NCI-H2171 (cell line): ENCODE data around the gene KIAA0040.
A peak's percentile ranks its signal among the peaks of the same experiment; 100 is the strongest.
"Not testable (repeated sequence)": the region's sequence is repeated elsewhere in the genome, so short reads cannot be mapped to it uniquely, and the experiment has no call there.

Experiments
- DNase-seq: peaks from one replicate; lab custom pipeline; 2025; lab: John Stamatoyannopoulos, UW

The KIAA0040 gene

DNA sequence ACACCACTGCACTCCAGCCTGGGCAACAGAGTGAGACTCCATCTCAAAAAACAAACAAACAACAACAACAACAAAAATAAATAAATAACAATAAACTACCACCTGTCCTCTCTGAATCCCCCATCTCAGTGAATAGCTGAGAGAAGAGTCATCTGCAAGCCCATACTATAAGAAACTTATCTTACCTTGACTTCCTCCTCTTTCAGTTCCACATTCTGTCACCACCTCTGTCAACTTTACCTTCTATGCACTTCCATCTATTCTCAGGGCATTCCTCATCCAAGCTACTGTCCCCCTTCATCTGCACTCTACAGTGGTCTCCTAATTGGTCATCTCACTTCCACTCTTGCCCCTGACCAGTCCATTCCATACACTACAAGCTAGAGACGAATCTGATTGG, 58.1 kb downstream of the KIAA0040 start:
- no peak for DNase-seq

DNA sequence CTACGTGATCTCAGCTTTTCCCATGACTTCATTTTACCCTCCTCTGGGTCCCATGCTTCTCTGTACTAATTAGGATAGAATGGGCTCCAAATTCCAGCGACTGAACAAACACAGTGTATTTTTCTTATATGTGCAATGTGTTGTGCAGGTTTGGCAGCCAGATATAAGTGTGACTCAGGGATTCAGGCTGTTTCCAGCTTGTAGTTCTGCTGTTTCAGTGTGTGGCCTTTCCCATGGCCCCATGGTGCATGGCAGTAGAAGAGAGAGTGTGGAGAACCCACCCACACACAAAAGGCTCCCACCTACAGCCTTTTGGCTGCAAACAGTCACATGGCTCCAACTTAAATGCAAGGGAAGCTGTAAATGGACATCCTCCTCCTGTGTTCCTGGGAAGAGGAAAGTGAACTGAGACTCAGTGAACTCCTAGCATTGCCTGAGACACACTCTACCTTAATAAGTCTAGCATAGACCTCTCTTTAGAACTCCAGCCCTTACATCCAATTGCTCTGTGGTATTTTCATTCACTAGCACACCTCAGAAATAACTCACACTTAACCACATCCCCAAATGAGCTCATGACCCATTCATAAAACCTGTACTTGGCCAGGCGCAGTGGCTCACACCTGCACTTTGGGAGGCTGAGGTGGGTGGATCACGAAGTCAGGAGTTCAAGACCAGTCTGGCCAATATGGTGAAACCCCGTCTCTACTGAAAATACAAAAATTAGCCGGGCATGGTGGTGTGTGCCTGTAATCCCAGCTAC, 58.7 kb downstream of the KIAA0040 start:
- no peak for DNase-seq

DNA sequence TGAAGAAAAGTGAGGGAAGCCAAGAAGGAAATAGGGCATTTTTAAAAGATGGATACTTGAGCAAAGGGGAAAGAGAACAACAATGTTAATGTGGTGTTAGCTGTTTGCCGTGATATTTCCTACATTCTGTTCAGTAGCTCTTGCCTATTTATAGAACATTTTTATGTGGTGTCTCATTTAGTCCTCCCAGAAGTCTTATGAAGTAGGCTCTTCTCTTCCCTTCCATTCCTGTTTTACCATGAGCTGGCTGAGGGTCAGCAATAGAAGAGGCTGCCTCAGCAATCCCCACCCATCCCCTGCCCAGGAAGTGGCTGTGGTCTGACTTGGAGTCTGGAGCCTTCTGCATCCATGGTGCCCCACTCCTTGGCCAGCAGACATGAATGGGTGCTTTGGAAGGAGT, 60.1 kb downstream of the KIAA0040 start:
- no peak for DNase-seq

DNA sequence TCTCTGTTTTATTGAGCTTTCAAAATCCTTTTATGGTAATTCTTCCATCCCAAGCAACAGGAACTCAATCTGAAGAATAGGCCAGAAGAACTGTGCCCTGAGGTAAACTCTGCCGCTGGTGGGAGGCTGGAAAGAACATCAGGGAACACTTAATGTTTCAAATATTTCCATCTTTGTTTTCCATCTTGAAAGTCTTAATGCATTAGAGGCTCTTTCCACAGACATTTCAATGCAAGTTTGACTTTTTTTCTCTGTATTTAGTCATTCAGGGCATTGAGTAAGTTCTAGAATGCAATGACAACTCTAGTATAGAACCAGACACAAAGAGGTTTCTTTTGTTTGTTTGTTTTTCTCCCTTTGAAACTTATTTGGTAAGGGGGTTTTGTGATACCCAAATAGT, 61.5 kb downstream of the KIAA0040 start:
- no peak for DNase-seq

DNA sequence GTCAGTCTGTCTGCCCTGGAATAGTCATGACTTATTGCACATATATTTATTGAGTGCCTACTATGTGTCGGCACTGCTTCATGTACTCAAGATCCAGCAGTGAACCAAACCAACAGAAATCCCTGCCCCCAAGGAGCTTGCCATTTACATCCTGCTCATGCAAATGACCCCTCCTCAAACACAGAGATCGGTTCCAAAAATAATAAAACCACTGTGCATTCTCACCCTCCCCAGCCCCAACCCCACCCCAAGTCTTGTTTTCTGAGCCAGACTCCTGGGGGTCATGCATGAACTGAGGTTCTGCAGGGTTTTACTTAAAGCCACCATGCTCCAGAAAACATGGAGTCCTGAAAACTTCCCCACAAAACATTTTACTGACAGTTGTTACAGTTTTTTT, 61.9 kb downstream of the KIAA0040 start:
- DNase-seq, result no peak

DNA sequence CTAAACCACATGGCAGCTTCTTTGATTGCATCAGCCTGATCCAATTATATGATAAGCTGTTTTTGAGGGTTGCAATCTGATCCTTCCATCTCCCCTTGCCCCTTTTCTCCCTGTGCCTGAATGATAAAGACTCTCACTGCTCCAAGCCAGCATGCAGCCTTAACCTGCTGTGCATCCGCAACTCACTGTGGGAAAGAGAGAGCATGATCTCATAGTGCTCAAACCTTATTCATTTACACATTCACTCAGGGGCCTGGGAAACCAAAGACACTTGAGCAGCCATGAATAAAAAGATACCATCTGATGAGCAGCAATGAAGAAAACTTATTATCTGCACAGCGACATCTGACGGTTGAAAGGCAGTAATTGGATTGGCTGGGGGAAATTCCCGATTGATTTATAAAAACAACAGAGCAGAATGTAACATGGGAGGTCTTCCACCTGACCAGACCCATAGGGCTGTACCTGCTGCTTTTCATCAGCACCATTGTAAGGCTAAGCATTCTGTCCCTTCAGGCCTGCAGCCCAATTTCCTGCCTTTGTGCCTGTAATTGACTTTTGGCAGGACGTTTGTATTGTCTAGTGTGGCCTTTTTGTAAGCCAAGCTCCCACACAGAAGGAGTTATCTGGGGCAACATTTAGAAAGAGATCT, 62.5 kb downstream of the KIAA0040 start:
- peak; percentile 34 for DNase-seq

DNA sequence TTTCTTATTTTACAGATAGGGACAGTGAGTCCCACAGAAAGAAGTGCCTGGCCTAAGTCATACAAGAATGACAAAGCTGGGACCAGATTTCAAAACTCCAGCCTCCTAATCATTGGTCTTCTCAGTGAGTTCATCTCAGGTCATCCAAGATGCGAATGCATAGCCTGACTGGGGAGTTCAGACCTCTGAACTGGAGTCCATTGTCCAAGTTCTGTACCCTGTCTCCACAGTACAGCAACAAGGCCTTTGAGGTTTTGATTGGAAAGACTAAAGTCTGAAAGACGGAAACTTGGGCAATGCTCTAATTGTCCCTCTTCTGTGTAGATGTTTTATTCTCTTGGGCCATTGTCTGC, 63.0 kb downstream of the KIAA0040 start:
- DNase-seq, result no peak

DNA sequence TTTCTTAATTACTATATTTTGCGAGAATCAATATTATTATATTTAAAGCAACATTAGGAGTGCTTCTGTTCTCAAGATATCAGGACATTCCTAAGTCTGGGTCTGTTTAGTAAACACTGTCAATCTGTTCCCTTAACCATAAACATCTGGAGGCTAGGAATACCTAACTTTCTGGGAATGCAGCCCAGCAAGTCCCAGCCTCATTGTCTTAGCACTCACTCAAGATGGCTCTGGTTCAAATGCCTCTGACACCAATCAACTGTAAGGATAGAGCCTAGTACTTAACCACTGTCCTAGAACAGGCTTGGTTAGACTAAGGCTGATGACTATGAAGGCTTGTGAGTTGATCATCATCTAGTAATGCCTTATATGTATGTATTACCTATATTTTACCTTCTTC, 63.4 kb downstream of the KIAA0040 start:
- no peak for DNase-seq

DNA sequence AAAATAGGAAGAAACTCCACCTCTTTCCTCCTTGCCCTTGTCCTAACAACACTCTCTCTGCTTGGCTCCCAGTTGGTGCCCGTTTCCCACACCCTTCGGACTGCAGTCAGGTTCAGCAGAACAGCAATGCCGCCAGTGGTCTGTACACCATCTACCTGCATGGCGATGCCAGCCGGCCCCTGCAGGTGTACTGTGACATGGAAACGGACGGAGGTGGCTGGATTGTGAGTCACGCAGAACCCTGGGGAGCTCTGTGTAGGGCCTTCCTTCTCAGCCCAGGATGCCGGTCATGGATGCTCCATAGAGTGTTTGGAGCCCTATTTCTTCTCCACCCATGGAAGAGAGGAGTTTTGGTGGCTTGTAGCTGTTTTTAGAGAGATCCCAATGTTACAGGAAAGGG, 64.1 kb downstream of the KIAA0040 start:
- DNase-seq, result no peak

DNA sequence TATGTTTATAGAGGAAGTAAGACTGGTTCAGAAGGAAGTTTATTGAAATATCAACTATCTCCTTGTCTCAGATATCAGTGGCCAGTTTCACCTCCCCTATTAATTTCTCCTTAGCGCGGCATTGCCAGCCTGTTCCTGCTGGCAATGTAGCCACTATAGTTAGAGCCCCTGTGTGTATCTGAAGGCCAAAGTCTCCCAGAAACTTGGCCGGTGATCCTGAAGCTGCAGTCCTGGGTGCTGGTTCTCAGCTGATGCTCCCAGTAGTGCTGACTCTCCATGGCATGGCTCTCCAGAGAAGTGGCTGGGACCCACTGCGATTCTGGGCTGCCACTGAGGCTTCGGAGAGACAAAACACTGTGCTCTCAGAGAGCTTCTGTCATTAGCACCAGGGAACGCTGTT, 65.0 kb downstream of the KIAA0040 start:
- DNase-seq, result no peak

DNA sequence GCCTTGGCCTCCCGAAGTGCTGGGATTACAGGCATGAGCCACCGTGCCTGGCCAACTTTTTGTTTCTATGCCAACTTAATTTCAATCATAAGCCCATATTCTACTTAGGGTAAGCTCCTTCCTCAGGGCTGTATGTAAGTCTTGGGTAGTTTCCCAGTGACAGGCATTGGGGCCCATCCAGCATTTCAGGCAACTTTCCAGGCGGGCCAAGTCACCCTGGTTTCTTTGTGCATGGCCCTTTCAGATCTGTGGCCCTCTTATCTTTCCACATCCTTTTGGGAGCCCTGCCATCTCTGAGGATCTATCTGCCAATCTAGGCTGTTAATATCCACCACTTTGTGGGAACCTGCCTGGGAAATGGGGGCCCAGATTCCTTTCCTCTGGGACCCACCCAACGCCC, 66.2 kb downstream of the KIAA0040 start:
- no peak for DNase-seq

DNA sequence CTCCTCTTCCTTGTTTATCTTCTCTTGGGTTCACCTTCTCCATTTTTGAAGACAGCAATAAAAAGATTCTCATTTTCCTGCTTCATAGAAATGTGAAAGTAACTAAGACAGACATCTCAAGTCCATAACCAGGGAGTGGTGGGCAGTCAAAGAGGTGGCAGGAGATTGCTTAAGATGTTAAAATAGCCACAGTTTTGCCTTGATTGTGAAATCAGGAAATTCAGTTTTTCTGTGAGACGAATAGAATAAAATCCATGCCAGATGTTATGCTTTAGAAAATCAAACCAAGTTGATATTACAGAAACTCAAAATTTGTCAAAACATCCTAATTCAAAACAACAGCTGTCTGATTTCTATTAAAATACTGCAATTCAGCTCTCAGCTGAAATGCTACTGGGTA, 67.7 kb downstream of the KIAA0040 start:
- DNase-seq, result no peak

DNA sequence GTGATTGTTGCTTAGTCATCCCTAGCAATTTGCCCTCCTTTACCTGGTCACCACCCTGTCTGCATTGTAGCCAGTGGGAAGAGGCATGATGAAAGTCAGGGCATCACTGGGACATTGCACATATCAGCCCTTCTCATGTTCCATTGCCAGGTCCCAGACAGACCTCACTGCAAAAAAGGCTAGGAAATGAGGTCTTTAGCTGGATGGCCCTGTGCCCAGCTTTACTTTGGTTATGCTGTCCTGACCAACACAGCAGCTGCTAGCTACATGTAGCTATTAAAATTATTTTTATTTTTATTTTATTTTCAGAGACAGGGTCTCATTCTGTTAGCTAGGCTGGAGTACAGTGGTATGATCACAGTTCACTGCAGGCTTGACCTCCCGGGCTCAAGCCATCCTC, 72.1 kb downstream of the KIAA0040 start:
- no peak for DNase-seq

DNA sequence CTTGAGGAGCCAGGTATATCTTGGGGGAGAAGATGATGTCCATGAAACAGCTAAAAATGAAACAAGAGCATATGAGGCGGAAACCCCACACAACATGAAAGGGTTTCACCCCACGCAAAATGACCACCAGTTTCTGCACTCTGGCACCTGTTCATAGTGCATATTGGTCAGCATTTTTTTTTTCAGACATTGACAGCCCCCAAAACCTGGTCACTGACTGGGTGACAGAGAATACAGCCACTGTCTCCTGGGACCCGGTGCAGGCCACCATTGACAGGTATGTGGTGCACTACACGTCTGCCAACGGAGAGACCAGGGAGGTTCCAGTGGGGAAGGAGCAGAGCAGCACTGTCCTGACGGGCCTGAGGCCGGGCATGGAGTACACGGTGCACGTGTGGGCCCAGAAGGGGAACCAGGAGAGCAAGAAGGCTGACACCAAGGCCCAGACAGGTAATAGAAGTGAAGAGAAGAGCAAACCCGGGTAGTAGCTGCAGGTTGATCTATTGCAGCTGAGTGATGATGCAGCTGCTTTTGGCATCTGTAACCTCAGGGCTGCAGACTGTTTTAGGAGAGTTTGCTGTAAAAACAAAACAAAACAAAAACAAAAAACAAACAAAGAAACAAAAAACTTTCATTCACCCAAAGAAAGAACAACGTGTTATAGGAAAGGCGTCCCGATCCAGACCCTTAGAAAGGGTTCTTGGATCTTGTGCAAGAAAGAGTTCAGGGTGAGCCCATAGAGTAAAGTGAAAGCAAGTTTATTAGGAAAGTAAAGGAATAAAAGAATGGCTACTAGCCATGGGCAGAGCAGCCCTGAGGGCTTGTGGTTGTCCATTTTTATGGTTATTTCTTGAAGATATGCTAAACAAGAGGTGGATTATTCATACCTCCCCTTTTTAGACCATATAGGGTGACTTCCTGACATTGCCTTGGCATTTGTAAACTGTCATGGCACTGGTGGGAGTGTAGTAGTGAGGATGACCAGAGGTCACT, 73.9 kb downstream of the KIAA0040 start:
- DNase-seq, result no peak

DNA sequence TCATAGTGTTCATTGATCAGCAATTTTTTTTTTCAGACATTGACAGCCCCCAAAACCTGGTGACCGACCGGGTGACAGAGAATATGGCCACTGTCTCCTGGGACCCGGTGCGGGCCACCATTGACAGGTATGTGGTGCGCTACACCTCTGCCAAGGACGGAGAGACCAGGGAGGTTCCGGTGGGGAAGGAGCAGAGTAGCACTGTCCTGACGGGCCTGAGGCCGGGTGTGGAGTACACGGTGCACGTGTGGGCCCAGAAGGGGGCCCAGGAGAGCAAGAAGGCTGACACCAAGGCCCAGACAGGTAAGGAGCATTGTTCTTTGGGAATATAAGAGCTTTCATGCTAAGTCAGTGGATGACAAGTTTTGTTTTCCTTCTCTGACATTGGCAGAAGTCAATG, 75.7 kb downstream of the KIAA0040 start:
- DNase-seq, result no peak

DNA sequence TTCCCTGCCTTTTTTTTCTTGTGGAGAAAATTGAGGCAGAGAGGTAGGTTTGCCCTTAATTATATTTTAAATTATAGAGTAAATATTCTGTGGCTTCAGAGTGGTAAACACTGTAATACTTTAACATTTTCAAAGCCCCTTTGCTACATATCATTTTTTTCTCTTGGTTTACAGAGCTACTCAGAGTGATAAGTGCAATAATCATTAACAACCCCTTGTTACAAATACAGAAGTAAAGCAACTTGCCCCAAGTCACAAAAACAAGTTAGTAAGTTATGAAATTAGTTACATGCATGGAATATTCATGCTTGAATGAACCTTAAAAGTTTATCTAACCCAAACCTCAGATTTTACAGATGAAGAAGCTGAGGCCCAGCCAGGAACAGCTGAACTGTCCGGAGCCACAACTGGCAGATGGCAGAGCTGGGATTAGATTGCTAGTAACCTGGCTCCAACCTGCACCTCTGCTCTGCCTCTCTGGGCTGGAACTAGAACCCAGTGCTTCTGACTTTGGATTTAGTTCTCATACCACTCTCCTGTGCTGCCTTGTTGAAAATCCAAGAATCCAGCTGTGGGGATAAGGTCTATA, 76.3 kb downstream of the KIAA0040 start:
- no peak for DNase-seq

DNA sequence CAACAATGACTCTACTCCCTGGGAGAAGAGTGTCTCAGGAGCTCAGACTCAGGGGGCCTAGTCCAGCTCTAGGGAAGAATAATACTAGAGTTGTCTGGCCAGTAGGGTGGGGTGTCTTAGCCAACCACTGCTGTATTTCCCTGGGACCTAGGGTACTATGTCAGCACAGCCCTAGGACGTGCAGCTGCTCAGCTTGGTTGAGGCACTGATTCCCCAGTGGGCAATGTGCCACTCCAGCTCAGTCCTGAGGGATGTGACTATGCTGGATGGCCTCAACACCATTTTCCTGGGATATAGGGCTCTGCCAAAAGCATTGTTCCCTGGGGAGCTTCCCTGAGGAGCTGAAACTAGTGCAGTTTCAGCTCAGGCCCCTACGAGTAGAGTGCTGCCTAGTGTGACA, 77.6 kb downstream of the KIAA0040 start:
- DNase-seq, result no peak

DNA sequence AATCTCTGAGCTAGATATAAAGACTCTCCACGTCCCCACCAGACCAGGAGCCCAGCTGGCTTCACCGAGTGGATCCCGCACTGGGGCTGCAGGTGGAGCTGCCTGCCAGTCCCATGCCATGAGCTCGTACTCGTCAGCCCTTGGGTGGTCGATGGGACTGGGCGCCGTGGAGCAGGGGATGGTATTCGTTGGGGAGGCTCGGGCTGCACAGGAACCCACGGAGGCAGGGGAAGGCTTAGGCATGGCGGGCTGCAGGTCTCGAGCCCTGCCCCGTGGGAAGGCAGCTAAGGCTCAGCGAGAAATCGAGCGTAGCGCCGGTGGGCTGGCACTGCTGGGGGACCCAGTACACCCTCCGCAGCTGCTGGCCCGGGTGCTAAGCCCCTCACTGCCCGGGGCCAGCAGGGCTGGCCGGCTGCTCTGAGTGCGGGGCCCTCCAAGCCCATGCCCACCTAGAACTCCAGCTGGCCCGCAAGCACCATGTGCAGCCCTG, 84.2 kb downstream of the KIAA0040 start:
- DNase-seq, result not testable (repeated sequence)
